GM10248 (cell line): ENCODE data around the gene FXN.

Source experiments
- CTCF ChIA-PET: fragments of 300-600 bp; sonication (Branson Sonifier 250); formaldehyde crosslinking; extraction: SDS; loops from one replicate; lab custom pipeline; 2021; ENCODE audit warnings: antibody characterized with exemption; lab: Yijun Ruan, JAX
- POLR2A ChIA-PET: fragments of 350-650 bp; sonication (Branson Sonifier 250); formaldehyde crosslinking; extraction: SDS; loops from one replicate; lab custom pipeline; 2020; ENCODE audit warnings: antibody characterized with exemption; lab: Yijun Ruan, JAX
- DNase-seq: peaks from one replicate; pipeline ENCODE4 v3.0.0; 2012; ENCODE audit errors: extremely low spot score
- CTCF ChIP-seq: IDR thresholded peaks from 2 replicates; pipeline ENCODE4 v1.5.1; 2012; ENCODE audit warnings: mild to moderate bottlenecking, low read depth; ENCODE audit errors: extremely low read depth, missing control alignments, control extremely low read depth

Gene FXN

GRCh38 chr9:69009708-69010107 lies 25.8 kb upstream of the FXN start:
- DNase-seq, result no peak
- POLR2A ChIA-PET, result no interaction called here
- CTCF ChIA-PET, result interaction anchor here (0.8 to 4.2 kb wide), 4 partner anchors 11 to 426 kb away, joined by 3 to 28 read pairs (median 14); partner anchors contain the start of gene FXN
- TF ChIP-seq CTCF, result no peak

- DNase-seq, result peak; percentile 31
Observed at GRCh38 chr9:69012696-69013381, 22.7 kb upstream of the FXN start.

DNA sequence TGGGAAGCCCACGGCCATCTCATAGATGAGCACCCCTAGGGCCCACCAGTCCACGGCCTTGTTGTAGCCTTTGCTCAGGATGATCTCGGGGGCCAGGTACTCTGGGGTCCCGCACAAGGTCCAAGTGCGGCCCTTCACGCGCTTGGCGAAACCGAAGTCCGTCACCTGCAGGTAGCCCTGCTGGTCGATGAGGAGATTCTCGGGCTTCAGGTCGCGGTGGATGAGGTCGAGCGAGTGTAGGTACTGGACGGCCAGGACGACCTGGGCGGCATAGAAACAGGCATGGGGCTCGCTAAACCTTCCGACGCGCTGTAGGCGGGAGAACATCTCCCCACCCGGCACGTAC lies 22.2 kb upstream of the FXN start:
- no peak for DNase-seq
- CTCF ChIA-PET, result interaction anchor here (0.8 to 1.8 kb wide), 5 partner anchors 11 to 445 kb away, joined by 3 to 11 read pairs (median 3); no protein-coding TSS in a partner anchor
- no peak for TF ChIP-seq CTCF
- POLR2A ChIA-PET, result no interaction called here

More at GRCh38 chr9:69012696-69013381, 22.7 kb upstream of the FXN start:
- POLR2A ChIA-PET, result no interaction called here
- TF ChIP-seq CTCF, result no peak
- CTCF ChIA-PET, result interaction anchor here (0.9 to 1.8 kb wide), 5 partner anchors 13 to 445 kb away, joined by 3 to 11 read pairs (median 3); partner anchors contain the start of gene FXN

DNA sequence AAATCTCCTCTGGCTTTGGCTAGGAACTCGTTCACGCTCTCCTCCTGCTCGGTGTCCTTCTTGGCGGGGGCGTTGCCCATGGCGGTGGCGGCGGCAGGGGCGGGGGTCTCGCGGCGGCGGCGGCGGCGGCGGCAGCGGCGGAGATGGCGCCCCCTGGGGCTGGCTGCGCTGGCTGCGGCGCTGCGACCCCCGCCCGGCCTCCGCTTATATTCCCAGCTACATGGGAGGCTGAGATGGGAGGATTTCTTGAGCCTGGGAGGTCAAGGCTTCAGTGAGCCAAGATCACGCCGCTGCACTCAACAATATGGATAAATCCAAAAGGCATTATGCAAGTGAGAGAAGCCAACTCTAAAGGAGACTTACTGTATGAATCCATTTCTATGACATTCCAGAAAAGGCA lies 21.5 kb upstream of the FXN start, which contains the start of gene PRKACG:
Gene PRKACG (minus strand): TSS at position 101 of the 400 bp plus-strand sequence. CDS start 21 bp downstream, at position 80.
- no peak for DNase-seq
- ChIA-PET CTCF (interaction anchor here (0.8 to 1.5 kb wide), 2 partner anchors 11 to 430 kb away, joined by 3 to 4 read pairs; no protein-coding TSS in a partner anchor), POLR2A (no interaction called here)
- TF ChIP-seq CTCF, result no peak

DNA sequence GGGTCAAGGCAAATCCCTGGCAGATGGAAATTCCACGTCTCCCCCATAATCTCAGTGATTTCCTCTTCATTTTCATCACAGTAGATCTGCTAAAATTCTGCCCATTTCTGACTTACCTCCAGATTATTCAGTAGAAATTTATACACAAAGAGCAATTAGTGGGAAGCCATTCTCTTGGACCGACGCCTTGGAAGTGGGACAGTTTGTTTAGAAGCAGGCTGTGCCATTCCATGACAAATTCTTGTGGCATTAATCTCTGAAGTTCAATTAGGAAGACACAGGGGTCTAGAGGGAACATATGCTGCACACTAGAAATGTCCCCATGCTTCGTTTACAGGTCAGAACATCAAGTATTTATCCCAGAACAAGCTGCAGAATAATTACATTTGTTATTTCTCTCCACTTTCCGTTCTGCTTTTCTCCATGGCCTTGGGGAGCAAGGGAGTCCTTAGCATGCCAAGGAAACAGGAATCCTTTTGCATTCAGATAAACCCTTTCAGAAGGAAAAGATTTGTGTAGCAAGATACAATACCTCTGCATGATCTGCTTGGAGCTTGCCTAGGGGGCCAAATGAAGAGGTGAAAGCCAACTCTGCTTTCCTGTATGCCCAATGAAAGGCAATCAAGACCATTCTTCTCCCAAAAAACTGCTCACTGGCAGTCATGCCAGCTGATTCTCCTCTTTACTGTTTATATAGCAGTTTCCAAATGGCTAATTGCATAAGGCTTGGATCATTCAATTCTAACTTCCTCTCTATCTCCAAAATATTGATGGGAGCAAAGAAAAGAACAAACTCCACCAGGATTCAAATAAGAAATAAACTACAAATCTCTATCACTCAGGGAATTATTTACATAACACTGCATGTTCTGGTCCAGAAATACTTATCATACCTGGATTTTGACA lies 19.1 kb upstream of the FXN start:
- ChIA-PET POLR2A (no interaction called here), CTCF (interaction anchor here (1.6 to 1.7 kb wide), 2 partner anchors 11 to 19 kb away, joined by 4 to 6 read pairs; partner anchors contain the start of gene FXN)
- no peak for DNase-seq
- TF ChIP-seq CTCF, result no peak

DNA sequence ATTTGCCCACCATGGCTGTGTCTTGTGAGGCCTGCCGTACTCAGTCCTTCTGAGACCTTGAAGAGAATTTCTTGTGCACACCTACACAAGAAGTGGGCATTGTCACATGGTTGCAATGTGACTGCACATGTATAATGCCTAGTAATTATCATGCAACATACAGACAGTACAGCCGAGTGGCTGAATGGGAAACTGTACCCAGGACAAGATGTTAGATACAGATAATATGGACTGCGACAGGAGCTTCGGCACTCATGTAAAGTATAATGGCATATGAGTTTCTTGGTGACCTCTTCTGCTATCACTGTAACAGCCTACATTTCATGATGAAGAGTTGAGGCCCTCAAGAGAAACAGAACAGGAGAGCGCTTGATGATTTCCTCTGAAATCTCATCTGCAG lies 16.8 kb upstream of the FXN start:
- CTCF ChIA-PET, result interaction anchor here (0.7 to 1.4 kb wide), 4 partner anchors 10 to 459 kb away, joined by 3 to 4 read pairs (median 4); partner anchors contain the start of gene FXN
- POLR2A ChIA-PET, result no interaction called here
- no peak for TF ChIP-seq CTCF
- DNase-seq, result no peak
